GM23338 (cell line): ENCODE data around the gene CHD5. TPM values are rescaled to one million over a fixed set of nuclear protein-coding genes. Genes with fewer than 3 reads are reported as not detected.

Source experiments
- ATAC-seq: fragments of 200-7000 bp; cut with Tn5 transposase; 3 replicates; pipeline ENCODE4 v1.9.1; 2020
- DNase-seq: peaks from one replicate; pipeline ENCODE4 v3.0.0-alpha.2; 2015; ENCODE audit warnings: low spot score
- H2AFZ ChIP-seq: fragments of 200-600 bp; sonication (generic); 2 replicates; pipeline ENCODE4 v1.8.0; 2016; ENCODE audit warnings: antibody characterized with exemption, mild to moderate bottlenecking, moderate library complexity
- H3F3A ChIP-seq: fragments of 200-600 bp; sonication (generic); replicated peaks from 2 replicates; pipeline ENCODE4 v1.8.0; 2017; ENCODE audit warnings: antibody characterized with exemption, mixed run types, low read depth
- H3K27ac ChIP-seq: fragments of 200-600 bp; sonication (generic); 2 replicates; pipeline ENCODE4 v1.6.1; 2016; ENCODE audit warnings: low read depth
- H3K27me3 ChIP-seq: fragments of 200-600 bp; sonication (generic); 2 replicates; pipeline ENCODE4 v1.8.0; 2016; ENCODE audit warnings: mild to moderate bottlenecking, mixed run types, moderate library complexity; ENCODE audit not compliant: insufficient read depth
- H3K36me3 ChIP-seq: fragments of 200-600 bp; sonication (generic); 2 replicates; pipeline ENCODE4 v1.8.0; 2016; ENCODE audit warnings: mild to moderate bottlenecking; ENCODE audit not compliant: insufficient read depth
- H3K4me1 ChIP-seq: fragments of 200-600 bp; sonication (generic); 2 replicates; pipeline ENCODE4 v1.8.0; 2016; ENCODE audit warnings: mild to moderate bottlenecking, moderate library complexity; ENCODE audit not compliant: insufficient read depth
- H3K4me2 ChIP-seq: fragments of 200-600 bp; sonication (generic); 2 replicates; pipeline ENCODE4 v1.7.1; 2017; ENCODE audit warnings: mixed run types
- H3K4me3 ChIP-seq: fragments of 200-600 bp; sonication (generic); 2 replicates; pipeline ENCODE4 v1.6.1; 2016; ENCODE audit warnings: mixed run types
- H3K79me2 ChIP-seq: fragments of 200-600 bp; sonication (generic); replicated peaks from 2 replicates; pipeline ENCODE4 v1.8.0; 2017; ENCODE audit warnings: mild to moderate bottlenecking; ENCODE audit not compliant: insufficient read depth
- H3K9me2 ChIP-seq: fragments of 200-600 bp; sonication (generic); 2 replicates; pipeline ENCODE4 v1.8.0; 2017; ENCODE audit not compliant: insufficient read depth
- H4K20me1 ChIP-seq: fragments of 200-600 bp; sonication (generic); replicated peaks from 2 replicates; pipeline ENCODE4 v1.8.0; 2017; ENCODE audit warnings: mild to moderate bottlenecking; ENCODE audit not compliant: insufficient read depth
- H3K27ac Mint-ChIP-seq: 2 replicates; pipeline ENCODE4 v1.8.0; 2020; ENCODE audit warnings: inconsistent platforms, mild to moderate bottlenecking, moderate library complexity, mixed read lengths
- H3K27me3 Mint-ChIP-seq: 3 replicates; pipeline ENCODE4 v1.8.0; 2022; ENCODE audit warnings: low read depth, mild to moderate bottlenecking, moderate library complexity, mixed read lengths, inconsistent platforms; ENCODE audit not compliant: insufficient read depth, poor library complexity
- H3K36me3 Mint-ChIP-seq: 3 replicates; pipeline ENCODE4 v1.8.0; 2021; ENCODE audit warnings: low read depth, mild to moderate bottlenecking, inconsistent platforms, moderate library complexity, mixed read lengths
- H3K4me1 Mint-ChIP-seq: 3 replicates; pipeline ENCODE4 v1.8.0; 2020; ENCODE audit warnings: mild to moderate bottlenecking, inconsistent platforms, mixed read lengths
- H3K4me3 Mint-ChIP-seq: 3 replicates; pipeline ENCODE4 v1.8.0; 2021; ENCODE audit warnings: moderate library complexity, mild to moderate bottlenecking, inconsistent platforms, mixed read lengths
- H3K9me3 Mint-ChIP-seq: 3 replicates; pipeline ENCODE4 v1.8.0; 2020; ENCODE audit warnings: moderate library complexity, mild to moderate bottlenecking, inconsistent platforms, mixed read lengths
- CREB1 ChIP-seq: fragments of 250-450 bp; sonication (Bioruptor Pico); IDR thresholded peaks from 2 replicates; pipeline ENCODE4 v1.5.0; 2020; ENCODE audit warnings: low read depth, mild to moderate bottlenecking, moderate library complexity
- CTCF ChIP-seq, 2 experiments: fragments of 200-600 bp in 1 of 2; sonication (generic) in 1 of 2; conservative IDR thresholded peaks; 2 replicates each; pipeline versions ENCODE4 v1.5.1 to v1.6.1; 2016 to 2017; ENCODE audit warnings: antibody characterized with exemption in 2 of 2, low read depth in 2 of 2, mild to moderate bottlenecking in 2 of 2, moderate library complexity in 1 of 2
- ETS1 ChIP-seq: IDR thresholded peaks from 2 replicates; pipeline ENCODE4 v1.6.1; 2016; ENCODE audit warnings: antibody characterized with exemption
- EZH2 ChIP-seq: fragments of 200-600 bp; sonication (generic); IDR thresholded peaks from one replicate; pipeline ENCODE4 v1.8.0; 2017; ENCODE audit warnings: antibody characterized with exemption, mild to moderate bottlenecking, low read depth; ENCODE audit not compliant: unreplicated experiment
- ZNF462 ChIP-seq: fragments of 250-450 bp; sonication (Bioruptor Pico); IDR thresholded peaks from 2 replicates; pipeline ENCODE4 v1.5.0; 2020; ENCODE audit warnings: mild to moderate bottlenecking, moderate library complexity
- polyA plus RNA-seq: library from polyadenylated mRNA; unstranded; fragments of >200 nt; fragmentation: Nextera tagmentation; extraction: Ambion mirVana; gene quantifications from 2 replicates; pipeline ENCODE4 v1.2.1, GENCODE V29; 2016
- total RNA-seq: library from RNA; depleted of rRNA; stranded (reverse); fragments of >200 nt; shearing (Covaris generic); gene quantifications from 2 replicates; pipeline ENCODE4 v1.2.3, GENCODE V29; 2014

Gene CHD5
- total and polyA plus RNA-seq, 2 experiments from 2014 or later, result 0.32 to 1.0 TPM

GRCh38 chr1:6069573-6069972 is 110.5 kb downstream of the CHD5 start:
- Histone ChIP-seq H3K9me2 (no peaks in the 10 kb centered on the region), H3F3A (no peaks in the 10 kb centered on the region), H3K4me2 (no peak overlapping the region), H3K4me3 (no peak overlapping the region), H3K27ac (no peak overlapping the region), H4K20me1 (no peaks in the 10 kb centered on the region), H3K4me1 (no peaks in the 10 kb centered on the region), H3K79me2 (no peaks in the 10 kb centered on the region), H3K27me3 (no peaks in the 10 kb centered on the region), H3K36me3 (no peaks in the 10 kb centered on the region), H2AFZ (no peak overlapping the region)
- DNase-seq (no peak), ATAC-seq (no peak)
- H3K4me3 Mint-ChIP-seq, result no peak overlapping the region
- no peaks in the 10 kb centered on the region for H3K36me3 Mint-ChIP-seq
- H3K27me3 Mint-ChIP-seq, result peaks cover 4% of the 10 kb centered on the region
- TF ChIP-seq CTCF (conservative IDR thresholded peaks at IDR 0.05; ENCODE audit: low read depth in 2 of 2) (no peak), EZH2 (no peak), CREB1 (no peak), ZNF462 (CRISPR knock-in tag) (no peak), ETS1 (no peak)
- peak overlapping the region; percentile 56; the same call in 1 of the 2 replicates for H3K27ac Mint-ChIP-seq
- H3K4me1 Mint-ChIP-seq, result no peaks in the 10 kb centered on the region
- H3K9me3 Mint-ChIP-seq, result no peaks in the 10 kb centered on the region
